GM21367 (cell line): ENCODE measurements around the gene ATP2A3.
"Not testable (repeated sequence)": the region's sequence is repeated elsewhere in the genome, so short reads cannot be mapped to it uniquely, and the experiment has no call there.

Experiments
- ATAC-seq: cut with Tn5 transposase; IDR thresholded peaks from one replicate; pipeline ENCODE4 v1.9.1; 2021; ENCODE audit not compliant: unreplicated experiment

Gene ATP2A3

GRCh38 chr17:3956983-3957382, 7.3 kb downstream of the ATP2A3 start:
- ATAC-seq, result no peak

GRCh38 chr17:3956327-3956957, 7.8 kb downstream of the ATP2A3 start:
- no peak for ATAC-seq

GRCh38 chr17:3955673-3955988, 8.6 kb downstream of the ATP2A3 start:
- no peak for ATAC-seq

- no peak for ATAC-seq
These were observed 9.1 kb downstream of the ATP2A3 start for GRCh38 chr17:3954976-3955672.

- ATAC-seq, result no peak
These were observed 10.2 kb downstream of the ATP2A3 start for GRCh38 chr17:3954086-3954485.

GRCh38 chr17:3953542-3953941, 10.7 kb downstream of the ATP2A3 start:
- ATAC-seq, result no peak

- ATAC-seq, result no peak
These were observed 12.1 kb downstream of the ATP2A3 start for GRCh38 chr17:3952186-3952585.

- no peak for ATAC-seq
These were observed 12.8 kb downstream of the ATP2A3 start for GRCh38 chr17:3951420-3951819.

- no peak for ATAC-seq
These were observed 13.2 kb downstream of the ATP2A3 start for GRCh38 chr17:3951003-3951402.

GRCh38 chr17:3950584-3950983, 13.7 kb downstream of the ATP2A3 start:
- no peak for ATAC-seq

- ATAC-seq, result no peak
These were observed 14.8 kb downstream of the ATP2A3 start for GRCh38 chr17:3949418-3949817.

GRCh38 chr17:3948551-3948950, 15.7 kb downstream of the ATP2A3 start:
- ATAC-seq, result not testable (repeated sequence)

- ATAC-seq, result no peak
These were observed 16.9 kb downstream of the ATP2A3 start for GRCh38 chr17:3947318-3947810.

GRCh38 chr17:3946711-3947235, 17.5 kb downstream of the ATP2A3 start:
- no peak for ATAC-seq

GRCh38 chr17:3944485-3945388, 19.5 kb downstream of the ATP2A3 start:
- ATAC-seq, result no peak

GRCh38 chr17:3943240-3943891, 20.9 kb downstream of the ATP2A3 start:
- ATAC-seq, result no peak

GRCh38 chr17:3940965-3941698, 23.1 kb downstream of the ATP2A3 start:
- ATAC-seq, result no peak

- no peak for ATAC-seq
These were observed 26.9 kb downstream of the ATP2A3 start for GRCh38 chr17:3937359-3937758.

- no peak for ATAC-seq
These were observed 28.3 kb downstream of the ATP2A3 start for GRCh38 chr17:3935825-3936355.

GRCh38 chr17:3935140-3935542, 29.1 kb downstream of the ATP2A3 start:
- ATAC-seq, result no peak
